Panc1 (cell line): ENCODE measurements around the gene SEC11C.

Source experiments
- POLR2AphosphoS5 ChIP-seq: IDR thresholded peaks from 2 replicates; pipeline ENCODE4 v1.6.1; 2012; ENCODE audit warnings: mild to moderate bottlenecking, low read depth, low read length, moderate library complexity
- TF ChIP-seq, protein P1 (sequence below): fragments of 450-650 bp; IDR thresholded peaks from 2 replicates; pipeline ENCODE4 v1.5.1; 2017; ENCODE audit warnings: mild to moderate bottlenecking

DNA sequence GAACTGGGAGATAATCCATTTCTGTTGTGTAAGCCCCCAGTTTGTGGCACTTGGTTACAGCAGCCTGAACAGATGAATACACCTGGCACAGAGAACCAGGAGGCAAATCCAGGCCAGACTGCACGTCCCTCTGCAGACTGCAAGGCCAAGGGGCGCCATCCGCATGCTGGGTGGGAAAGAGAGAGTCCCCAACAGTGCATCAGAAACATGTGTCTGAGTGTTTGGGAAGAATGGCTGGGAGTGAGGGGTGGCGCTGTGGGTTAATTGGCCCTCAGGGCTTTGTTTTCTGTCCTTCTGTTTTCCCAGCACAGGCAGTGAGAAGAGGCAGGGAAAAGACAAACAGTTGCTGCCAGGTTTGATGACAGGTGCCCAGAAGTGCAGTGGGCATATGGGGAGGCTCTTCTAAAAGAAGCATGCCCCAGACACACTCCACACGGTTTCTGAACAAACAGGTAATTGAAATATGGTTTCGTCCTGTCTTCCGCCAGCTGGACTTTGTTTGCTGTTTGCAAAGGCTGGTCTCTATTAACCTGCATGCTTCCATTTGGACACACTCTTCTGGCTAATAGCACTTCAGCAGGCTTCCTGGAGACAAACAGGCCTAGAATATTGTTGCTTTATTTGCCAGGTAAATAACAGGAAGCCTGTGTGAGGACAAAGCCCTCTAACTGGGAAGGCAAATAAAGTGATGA lies 43.4 kb upstream of the SEC11C start:
- TF ChIP-seq, protein P1, sequence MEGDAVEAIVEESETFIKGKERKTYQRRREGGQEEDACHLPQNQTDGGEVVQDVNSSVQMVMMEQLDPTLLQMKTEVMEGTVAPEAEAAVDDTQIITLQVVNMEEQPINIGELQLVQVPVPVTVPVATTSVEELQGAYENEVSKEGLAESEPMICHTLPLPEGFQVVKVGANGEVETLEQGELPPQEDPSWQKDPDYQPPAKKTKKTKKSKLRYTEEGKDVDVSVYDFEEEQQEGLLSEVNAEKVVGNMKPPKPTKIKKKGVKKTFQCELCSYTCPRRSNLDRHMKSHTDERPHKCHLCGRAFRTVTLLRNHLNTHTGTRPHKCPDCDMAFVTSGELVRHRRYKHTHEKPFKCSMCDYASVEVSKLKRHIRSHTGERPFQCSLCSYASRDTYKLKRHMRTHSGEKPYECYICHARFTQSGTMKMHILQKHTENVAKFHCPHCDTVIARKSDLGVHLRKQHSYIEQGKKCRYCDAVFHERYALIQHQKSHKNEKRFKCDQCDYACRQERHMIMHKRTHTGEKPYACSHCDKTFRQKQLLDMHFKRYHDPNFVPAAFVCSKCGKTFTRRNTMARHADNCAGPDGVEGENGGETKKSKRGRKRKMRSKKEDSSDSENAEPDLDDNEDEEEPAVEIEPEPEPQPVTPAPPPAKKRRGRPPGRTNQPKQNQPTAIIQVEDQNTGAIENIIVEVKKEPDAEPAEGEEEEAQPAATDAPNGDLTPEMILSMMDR: no peak
- no peak for TF ChIP-seq POLR2AphosphoS5
